H1 (cell line): ENCODE measurements around the gene NPTXR. TPM values are rescaled to one million over a fixed set of nuclear protein-coding genes. Genes with fewer than 3 reads are reported as not detected.
A peak's percentile ranks its signal among the peaks of the same experiment; 100 is the strongest.

Experiments
- EGR1 ChIP-seq: IDR thresholded peaks from 2 replicates; pipeline ENCODE4 v1.6.1; 2011; ENCODE audit warnings: low read depth, low read length, borderline replicate concordance
- HDAC6 ChIP-seq: IDR thresholded peaks from one replicate; pipeline ENCODE4 v1.7.1; 2012; ENCODE audit warnings: low read depth, mild to moderate bottlenecking, inconsistent platforms, low read length, moderate library complexity
- NRF1 ChIP-seq: IDR thresholded peaks from 2 replicates; pipeline ENCODE4 v1.6.1; 2011; ENCODE audit warnings: mild to moderate bottlenecking, low read depth, low read length, improper control_type of control experiment
- RBBP5 ChIP-seq: IDR thresholded peaks from 2 replicates; pipeline ENCODE4 v1.7.1; 2012; ENCODE audit warnings: low read depth, mild to moderate bottlenecking, inconsistent platforms, low read length, moderate library complexity, borderline replicate concordance
- SAP30 ChIP-seq: fragments of 300-600 bp; sonication (generic); IDR thresholded peaks from 2 replicates; pipeline ENCODE4 v1.7.1; 2012; ENCODE audit warnings: low read length, moderate library complexity, mild to moderate bottlenecking, inconsistent platforms; ENCODE audit not compliant: insufficient read depth, insufficient replicate concordance
- ZNF274 ChIP-seq: IDR thresholded peaks from 2 replicates; pipeline ENCODE4 v1.7.0; 2012; ENCODE audit warnings: low read length, borderline replicate concordance; ENCODE audit errors: extremely low read depth
- polyA plus RNA-seq, 7 experiments: library from polyadenylated mRNA; depleted of rRNA in 3 of 7; stranded (reverse) in 5 of 7; unstranded in 2 of 7; fragments of >200 nt in 5 of 7; fragments of 200-250 nt in 2 of 7; gene quantifications; 1 replicate in 5 of 7; 2 replicates in 1 of 7; 4 replicates in 1 of 7; pipeline versions ENCODE4 v1.2.1 to v1.2.3, GENCODE V29; 2011 to 2013; ENCODE audit warnings: missing spikeins in 2 of 7, mixed read lengths in 2 of 7
- total RNA-seq: library from RNA; stranded (reverse); fragmentation: NEBNext Ultra II Directional; extraction: Animal tissue kit (Norgen Biotek cat#: 25700); gene quantifications from 2 replicates; pipeline ENCODE4 v1.2.1, GENCODE V29; 2021
- TF ChIP-seq, protein P1 (sequence below): fragments of 300-600 bp; sonication (generic); IDR thresholded peaks from 2 replicates; pipeline ENCODE4 v1.7.1; 2012; ENCODE audit warnings: low read length, moderate library complexity, mild to moderate bottlenecking, inconsistent platforms; ENCODE audit not compliant: insufficient replicate concordance

Gene NPTXR
- total and polyA plus RNA-seq, 2 of the 8 experiments (the other 6 are each of a cell fraction or from before 2014, with no cell fraction given): 3.7 to 6.4 TPM

DNA sequence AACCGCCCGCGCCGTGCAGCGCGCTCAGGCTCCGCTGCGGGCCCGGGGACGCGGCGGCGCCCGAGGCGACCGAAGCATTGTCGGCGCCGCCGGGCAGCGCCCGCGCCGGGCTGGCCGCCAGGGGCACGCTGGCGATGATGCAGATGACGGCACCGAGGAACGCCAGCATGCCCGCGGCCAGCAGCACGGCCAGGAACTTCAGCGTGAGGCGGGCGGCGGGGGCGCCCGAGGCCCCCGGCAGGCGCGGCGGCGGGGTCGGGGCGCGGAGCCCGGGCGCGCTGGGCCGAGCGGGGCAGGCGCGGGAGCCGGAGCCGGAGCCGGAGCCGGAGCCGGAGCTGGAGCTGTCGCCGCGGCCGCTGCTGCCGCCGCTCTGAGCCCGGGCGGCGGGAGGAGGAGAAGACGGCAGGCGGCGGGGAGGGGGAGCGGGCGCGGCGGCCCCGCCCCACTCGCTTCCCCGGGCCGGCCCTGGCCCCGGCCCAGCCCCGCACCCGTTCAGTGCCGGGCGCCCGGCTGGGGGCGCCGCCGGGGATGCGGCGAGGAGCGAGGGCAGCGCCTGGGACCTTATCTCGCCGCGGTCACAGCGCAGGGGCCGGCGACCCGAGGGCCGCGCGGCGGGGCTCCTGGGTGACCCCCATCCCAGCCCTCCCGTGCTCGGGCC lies at the start of gene NPTXR (continued):
- TF ChIP-seq SAP30: no peak
- TF ChIP-seq RBBP5: 0 out of 2 replicates have a peak, but pooled peaks have one; percentile 31
- TF ChIP-seq NRF1: no peak
- TF ChIP-seq EGR1: no peak
- TF ChIP-seq, protein P1, sequence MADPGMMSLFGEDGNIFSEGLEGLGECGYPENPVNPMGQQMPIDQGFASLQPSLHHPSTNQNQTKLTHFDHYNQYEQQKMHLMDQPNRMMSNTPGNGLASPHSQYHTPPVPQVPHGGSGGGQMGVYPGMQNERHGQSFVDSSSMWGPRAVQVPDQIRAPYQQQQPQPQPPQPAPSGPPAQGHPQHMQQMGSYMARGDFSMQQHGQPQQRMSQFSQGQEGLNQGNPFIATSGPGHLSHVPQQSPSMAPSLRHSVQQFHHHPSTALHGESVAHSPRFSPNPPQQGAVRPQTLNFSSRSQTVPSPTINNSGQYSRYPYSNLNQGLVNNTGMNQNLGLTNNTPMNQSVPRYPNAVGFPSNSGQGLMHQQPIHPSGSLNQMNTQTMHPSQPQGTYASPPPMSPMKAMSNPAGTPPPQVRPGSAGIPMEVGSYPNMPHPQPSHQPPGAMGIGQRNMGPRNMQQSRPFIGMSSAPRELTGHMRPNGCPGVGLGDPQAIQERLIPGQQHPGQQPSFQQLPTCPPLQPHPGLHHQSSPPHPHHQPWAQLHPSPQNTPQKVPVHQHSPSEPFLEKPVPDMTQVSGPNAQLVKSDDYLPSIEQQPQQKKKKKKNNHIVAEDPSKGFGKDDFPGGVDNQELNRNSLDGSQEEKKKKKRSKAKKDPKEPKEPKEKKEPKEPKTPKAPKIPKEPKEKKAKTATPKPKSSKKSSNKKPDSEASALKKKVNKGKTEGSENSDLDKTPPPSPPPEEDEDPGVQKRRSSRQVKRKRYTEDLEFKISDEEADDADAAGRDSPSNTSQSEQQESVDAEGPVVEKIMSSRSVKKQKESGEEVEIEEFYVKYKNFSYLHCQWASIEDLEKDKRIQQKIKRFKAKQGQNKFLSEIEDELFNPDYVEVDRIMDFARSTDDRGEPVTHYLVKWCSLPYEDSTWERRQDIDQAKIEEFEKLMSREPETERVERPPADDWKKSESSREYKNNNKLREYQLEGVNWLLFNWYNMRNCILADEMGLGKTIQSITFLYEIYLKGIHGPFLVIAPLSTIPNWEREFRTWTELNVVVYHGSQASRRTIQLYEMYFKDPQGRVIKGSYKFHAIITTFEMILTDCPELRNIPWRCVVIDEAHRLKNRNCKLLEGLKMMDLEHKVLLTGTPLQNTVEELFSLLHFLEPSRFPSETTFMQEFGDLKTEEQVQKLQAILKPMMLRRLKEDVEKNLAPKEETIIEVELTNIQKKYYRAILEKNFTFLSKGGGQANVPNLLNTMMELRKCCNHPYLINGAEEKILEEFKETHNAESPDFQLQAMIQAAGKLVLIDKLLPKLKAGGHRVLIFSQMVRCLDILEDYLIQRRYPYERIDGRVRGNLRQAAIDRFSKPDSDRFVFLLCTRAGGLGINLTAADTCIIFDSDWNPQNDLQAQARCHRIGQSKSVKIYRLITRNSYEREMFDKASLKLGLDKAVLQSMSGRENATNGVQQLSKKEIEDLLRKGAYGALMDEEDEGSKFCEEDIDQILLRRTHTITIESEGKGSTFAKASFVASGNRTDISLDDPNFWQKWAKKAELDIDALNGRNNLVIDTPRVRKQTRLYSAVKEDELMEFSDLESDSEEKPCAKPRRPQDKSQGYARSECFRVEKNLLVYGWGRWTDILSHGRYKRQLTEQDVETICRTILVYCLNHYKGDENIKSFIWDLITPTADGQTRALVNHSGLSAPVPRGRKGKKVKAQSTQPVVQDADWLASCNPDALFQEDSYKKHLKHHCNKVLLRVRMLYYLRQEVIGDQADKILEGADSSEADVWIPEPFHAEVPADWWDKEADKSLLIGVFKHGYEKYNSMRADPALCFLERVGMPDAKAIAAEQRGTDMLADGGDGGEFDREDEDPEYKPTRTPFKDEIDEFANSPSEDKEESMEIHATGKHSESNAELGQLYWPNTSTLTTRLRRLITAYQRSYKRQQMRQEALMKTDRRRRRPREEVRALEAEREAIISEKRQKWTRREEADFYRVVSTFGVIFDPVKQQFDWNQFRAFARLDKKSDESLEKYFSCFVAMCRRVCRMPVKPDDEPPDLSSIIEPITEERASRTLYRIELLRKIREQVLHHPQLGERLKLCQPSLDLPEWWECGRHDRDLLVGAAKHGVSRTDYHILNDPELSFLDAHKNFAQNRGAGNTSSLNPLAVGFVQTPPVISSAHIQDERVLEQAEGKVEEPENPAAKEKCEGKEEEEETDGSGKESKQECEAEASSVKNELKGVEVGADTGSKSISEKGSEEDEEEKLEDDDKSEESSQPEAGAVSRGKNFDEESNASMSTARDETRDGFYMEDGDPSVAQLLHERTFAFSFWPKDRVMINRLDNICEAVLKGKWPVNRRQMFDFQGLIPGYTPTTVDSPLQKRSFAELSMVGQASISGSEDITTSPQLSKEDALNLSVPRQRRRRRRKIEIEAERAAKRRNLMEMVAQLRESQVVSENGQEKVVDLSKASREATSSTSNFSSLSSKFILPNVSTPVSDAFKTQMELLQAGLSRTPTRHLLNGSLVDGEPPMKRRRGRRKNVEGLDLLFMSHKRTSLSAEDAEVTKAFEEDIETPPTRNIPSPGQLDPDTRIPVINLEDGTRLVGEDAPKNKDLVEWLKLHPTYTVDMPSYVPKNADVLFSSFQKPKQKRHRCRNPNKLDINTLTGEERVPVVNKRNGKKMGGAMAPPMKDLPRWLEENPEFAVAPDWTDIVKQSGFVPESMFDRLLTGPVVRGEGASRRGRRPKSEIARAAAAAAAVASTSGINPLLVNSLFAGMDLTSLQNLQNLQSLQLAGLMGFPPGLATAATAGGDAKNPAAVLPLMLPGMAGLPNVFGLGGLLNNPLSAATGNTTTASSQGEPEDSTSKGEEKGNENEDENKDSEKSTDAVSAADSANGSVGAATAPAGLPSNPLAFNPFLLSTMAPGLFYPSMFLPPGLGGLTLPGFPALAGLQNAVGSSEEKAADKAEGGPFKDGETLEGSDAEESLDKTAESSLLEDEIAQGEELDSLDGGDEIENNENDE: no peak
- no peak for TF ChIP-seq HDAC6
- no peak for TF ChIP-seq ZNF274
- TF ChIP-seq, all 59 proteins: peak for 8
